GM18870 (cell line): ENCODE results near the gene RNF166.

Experiments used
- ATAC-seq: cut with Tn5 transposase; IDR thresholded peaks from one replicate; pipeline ENCODE4 v1.9.1; 2021; ENCODE audit warnings: moderate library complexity; ENCODE audit not compliant: unreplicated experiment

The RNF166 gene

DNA sequence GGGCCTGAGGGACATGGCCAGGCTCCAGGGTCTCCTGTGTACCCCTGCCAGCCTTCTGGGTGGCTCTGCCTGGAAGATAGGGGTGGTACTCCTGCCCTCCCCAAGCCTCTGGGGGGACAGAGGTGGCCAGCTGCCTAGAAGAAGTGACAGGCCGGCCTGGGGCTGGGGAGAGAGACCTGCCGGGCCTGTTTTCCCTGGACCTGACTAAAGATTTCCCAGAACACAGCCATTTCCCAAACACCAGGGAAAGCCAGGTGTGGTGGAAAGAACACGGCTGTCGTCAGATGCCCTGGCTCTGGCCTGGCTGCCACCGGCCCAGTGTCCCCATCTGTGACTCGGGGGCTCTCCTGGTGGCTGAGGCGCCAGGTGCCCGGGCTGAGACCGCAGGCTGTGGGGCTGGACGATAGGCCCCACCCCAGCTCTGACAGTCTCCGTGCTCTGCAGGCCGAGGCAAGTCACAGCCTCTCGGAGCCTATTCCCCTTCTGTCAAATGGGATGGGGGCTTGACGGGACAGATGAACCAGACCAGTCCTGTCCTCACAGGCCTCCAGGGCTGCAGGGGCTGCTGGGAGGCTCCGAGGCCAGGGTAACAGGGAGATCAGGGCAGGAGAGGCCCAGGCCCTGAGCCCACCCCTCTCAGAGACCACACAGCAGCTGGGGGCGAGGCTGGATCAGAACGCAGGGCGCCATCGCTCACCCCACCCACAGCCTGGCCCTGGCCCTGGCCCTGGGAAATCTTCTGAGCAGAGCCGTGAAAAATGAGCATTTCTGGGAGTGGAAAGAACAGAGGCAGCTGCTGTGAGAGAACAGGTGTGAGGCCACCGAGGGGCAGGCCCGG is 33.1 kb upstream of the RNF166 start:
- no peak for ATAC-seq

DNA sequence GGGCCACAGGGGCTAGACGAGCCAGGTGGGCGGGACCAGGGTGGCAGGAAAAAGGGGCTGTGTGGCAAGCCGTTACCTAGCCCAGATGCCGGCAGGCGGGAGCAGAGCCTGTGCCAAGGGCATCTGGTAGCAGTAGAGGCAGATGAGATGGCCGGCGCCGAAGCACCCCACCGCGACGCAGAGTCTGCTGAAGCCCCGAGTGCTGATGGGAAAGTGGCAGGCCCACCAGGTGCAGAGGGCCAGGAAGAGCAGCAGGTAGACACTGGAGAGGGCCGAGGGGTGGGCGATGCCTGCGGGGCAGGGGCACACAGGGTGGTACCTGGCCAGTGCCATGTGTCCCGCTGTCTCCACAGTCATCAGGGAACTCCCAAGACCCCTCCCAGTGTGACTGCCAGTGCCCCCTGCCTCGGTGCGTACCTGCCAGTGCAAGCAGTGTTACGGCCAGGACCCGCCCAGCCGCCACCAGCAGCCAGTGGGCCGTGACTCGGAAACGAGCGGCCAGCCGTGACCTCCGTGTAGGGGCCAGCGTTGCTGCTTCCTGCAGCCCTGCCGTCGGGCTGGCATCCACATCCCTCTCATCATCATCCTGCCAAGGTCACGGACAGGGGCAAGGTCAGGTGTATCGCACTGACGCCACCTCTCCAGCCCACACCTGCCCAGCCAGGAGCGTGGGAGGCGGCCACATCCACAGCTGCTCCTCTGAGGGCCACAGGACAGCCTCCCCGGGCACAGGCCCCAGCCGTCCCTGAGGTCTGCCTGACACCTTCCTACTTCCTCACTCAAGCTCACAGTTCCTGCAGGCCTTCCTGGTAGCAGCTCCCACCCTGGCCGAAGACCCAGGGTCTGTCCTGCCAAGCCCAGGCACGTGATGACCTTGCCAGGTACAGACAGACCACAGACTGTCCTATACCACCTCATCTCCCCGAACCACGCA is 32.2 kb upstream of the RNF166 start:
- no peak for ATAC-seq

DNA sequence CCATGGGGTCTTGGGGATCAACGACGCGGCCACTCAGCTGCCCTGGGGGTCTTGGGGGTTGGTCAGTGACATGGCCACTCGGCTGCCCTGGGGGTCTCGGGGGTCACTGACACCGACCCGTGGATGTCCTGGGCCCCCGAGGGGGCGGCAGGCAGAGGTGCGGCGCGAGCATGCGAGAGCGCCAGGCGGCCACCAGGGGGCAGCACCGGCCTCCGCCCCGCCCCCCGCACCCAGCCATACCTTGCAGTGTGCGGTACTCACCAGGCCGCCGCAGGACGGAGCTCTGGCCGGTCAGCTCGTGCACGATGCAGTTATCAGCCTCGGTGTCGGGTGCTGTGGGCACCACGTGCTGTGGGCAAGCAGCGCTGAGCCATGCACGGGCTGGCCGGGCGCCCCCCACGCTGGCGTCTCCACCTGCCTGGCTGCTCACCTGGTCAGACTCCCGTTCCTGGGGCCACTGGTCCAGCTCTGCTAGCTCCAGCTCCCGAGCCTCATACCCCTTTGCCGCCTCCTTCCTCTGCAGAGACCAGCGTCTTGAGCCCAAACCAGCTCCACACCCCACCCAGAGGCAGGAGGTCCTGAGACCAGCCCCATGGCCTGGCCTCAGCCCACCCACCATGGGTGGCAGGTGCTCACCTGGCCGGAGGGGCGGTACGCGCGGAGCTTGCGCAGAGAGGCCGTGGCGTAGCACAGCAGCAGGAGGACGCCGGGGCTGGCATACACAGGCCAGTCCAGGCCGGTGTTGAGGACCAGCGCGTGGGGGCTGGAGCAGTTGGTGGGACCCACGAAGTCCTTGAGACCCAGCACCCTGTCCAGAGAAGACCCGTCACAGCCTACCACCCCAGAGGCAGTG is 31.3 kb upstream of the RNF166 start:
- no peak for ATAC-seq

DNA sequence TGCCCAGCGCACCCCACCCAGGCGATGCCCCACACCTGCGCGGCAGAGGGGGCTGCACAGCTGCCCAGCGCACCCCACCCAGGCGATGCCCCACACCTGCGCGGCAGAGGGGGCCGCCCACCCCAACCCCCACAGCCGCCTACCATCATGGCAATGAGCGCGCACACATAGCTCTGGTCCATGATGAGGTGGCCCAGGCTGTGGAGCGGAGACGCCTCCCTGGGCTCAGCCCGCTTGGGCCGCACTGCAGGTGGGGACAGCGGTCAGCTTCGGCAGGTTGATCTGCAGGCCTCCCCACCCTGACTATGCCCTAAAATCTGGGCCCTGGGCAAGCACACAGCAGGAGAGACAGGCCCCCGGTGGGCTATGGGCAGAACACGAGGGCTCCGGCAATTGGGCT is 30.3 kb upstream of the RNF166 start:
- no peak for ATAC-seq

DNA sequence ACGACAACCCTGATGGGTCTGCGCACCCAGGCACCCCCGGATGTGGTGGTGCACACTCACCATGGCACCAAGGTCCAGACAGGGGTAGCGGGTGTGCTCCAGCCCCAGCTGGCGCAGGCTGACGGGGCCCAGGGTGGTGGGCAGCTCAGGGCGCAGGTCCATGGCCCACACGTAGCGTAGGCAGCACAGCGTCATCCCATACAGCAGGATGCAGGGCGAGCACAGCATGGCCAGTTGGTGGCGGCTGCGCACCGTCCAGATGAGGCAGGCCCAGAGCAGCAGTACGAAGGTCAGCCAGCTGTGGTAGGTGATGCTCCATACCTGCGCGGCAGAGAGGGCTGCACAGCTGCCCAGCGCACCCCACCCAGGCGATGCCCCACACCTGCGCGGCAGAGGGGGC is 29.9 kb upstream of the RNF166 start:
- ATAC-seq = no peak

DNA sequence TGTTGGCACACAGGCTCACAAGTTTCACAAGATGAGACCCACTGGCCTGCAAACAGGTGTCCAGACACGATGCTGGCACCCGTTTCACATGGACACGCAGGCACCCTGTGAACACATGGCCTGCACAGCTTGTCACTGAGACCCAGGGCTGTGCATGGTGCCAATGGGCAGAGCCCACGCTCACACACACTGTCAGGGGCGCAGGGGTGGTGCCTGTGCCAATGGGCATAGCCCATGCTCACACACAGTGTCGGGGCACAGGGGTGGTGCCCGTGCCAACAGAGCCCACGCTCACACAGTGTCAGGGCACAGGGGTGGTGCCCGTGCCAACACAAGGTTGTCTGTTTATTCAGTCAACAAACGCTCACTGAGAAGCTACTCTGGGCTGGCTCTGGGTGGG is 29.4 kb upstream of the RNF166 start:
- ATAC-seq = no peak

DNA sequence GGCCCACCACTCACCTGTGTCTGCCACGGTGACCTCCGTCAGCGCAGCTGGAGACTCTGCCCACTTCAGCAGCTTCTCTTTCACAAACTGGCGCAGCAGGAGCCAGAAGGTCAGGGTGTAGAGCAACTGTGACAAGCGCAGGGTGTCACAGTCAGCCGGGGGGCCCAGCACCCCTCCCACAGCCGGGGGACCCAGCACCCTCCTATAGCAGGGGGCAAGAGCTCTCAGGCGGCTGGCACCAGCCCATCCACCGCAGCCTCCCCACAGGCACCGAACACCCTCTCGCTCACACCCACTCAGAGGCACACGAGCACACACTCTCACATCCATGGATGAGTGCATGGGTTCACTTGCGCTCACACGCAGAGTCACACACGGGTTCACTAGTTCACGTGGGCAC is 28.9 kb upstream of the RNF166 start:
- ATAC-seq = no peak

DNA sequence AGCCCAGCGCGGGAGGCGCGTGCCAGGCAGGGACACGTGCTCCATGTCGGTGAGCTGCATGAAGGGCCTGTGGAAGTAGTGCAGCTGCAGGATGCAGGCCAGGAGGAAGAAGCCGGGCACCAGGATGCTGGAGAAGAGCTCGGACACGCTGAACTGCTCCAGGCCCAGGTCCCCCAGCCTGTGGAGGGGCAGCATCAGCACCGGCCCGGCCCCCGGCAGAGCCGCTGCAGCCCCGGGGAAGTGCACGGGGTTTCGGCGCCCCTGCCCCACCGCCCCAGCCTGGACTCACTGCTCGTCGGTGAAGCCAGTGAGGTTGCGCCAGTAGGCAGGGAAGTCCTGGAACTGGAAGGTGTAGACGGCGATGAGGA is 28.1 kb upstream of the RNF166 start:
- ATAC-seq = no peak

DNA sequence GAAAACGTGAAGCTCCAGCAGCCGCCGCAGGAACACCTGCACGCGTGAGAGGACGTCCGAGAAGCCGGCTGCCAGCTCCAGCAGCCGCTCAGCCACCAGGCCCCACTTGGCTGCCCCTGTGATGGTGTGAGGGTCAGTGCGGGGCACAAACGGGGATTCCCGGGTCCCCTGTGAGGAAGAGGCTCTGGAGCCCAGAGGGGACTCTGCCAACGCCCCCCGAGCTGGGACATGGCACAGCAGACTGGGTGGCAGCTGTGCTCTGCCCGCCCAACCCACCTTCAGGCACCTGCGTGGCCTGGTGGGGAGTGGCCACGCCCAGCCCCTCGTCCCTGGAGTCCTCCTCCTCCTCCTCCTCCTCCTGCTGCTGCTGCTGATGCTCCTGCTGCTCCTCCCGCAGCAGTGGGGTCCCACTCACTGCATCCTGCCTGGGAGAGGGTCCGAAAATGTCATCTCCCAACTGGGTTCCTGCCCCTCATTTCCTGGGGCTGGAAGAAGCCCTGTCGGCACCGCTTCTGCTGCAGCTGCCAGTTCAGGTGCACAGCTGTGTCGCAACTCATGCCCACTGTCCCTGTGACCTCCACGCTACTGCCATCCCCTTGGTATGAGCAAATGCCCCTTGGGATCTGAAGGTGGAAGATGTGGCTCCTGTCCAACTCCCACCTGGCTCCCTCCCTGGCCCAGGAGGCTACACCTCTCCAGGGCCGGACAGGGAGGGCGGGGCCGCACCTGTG is 27.6 kb upstream of the RNF166 start:
- ATAC-seq = no peak

DNA sequence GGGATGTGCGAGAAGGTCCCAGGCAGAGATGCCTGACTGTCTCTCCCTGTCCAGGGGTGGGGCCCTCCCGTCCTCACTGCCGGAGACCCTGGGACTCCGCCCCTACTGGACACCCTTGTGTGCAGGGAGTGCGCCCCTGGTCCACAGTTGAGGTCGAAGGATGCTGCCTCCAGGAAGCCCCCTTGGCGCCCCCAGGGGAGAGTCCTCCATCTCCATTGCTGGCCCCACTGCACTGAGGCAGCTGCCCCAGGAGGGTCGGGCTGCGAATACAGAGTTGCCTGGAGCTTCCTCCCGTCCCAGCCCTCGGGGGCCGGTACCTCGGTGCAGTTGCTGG is 26.7 kb upstream of the RNF166 start:
- ATAC-seq = no peak

DNA sequence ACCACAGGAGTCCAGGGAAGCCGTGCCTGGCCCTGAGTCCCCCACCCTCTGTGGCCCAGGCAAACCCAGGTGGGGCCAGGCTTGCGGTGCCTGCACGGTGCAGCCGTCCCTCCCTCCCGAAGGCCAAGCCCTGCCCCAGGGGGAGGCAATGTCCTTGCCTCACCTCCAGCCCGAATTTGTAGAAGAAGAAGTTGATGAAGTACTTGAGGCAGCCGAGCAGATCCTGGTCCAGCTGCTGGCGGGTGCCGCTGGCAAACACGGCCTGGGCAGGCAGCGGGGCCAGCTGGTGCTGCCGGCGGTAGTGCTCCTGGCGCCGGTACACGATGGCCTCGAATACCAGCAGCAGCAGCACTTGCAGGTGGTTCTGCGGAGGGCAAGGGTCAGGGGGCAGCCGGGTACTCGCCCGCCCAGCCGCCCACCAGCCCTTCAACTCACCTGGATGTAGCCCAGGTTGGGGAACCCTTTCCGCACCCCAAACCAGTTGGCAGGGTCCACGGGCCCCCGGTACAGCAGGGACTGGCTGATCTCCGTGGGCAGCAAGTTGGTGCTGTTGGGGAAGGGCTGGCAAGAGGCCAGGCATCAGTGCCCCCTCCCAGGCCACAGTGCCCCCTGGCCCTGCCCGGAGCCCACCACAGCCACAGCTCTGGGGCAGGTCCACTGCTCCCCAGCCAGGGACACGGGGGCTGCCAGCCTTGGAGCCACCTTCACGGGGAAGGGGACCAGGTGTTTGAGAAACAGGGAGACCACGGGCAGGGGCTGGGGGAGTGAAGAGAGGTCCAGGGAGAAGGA is 26.2 kb upstream of the RNF166 start:
- ATAC-seq = no peak

DNA sequence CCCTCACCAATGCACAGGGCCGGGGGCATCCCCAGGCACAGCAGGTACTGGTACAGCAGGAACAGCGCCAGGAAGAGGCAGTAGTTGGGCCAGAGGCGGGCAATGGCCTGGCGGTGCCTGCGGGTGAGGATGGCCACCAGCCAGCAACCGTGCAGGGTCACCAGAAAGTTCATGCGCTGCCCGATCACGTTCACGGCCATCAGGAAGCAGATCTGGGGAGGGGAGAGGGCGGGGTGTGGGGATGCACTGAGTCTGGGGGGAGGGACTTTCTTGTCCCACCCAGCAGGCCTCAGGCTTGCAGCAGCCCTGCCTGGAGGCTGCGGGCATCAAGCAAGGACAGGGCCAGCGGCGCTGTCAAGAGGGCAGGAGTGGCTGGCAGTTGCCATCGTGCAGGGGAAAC is 25.5 kb upstream of the RNF166 start:
- ATAC-seq = no peak

DNA sequence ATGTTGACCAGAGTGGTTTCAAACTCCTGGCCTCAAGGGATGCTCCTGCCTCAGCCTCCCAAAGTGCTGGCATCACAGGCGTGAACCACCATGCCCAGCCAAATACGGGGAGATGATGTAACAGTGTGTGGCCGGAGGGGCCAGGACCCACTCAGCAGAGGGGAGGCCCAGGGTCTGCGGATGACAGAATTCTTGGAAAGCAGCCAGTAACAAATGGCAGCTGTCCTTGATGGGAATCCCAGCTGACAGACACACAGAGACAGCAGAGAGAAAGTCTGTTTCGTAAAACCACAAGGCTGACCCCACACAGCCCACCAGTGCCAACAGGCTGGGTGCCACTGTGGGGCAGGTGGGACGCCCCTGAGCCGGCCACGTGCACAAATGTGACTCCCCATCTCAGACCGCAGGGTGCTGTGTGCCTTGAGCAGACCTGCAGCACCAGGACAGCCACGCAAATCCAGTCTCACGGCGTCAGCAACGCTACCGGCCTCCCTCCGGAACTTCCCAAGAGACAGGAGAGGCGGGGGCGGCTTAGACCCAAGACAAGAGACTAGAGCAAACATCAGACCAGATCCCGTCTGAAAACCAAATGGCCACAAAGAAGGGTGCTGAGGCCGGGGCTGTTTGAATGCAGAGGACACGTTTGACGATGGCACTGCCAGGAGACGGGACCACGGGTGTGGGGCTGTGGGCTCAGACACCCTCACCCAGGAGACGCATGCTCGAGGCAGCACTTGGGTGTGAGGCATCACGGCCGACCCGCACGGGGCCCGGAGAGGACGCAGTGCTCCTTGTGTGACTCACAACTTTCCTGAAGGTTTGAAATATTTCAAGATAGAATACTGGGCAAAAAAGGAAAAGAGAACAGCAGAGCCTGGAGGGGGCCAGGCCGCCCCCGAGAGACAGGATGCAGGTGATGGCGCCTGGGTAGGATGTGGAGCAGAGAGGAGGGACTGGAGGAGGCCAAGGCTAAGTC is 24.7 kb upstream of the RNF166 start:
- ATAC-seq = no peak

DNA sequence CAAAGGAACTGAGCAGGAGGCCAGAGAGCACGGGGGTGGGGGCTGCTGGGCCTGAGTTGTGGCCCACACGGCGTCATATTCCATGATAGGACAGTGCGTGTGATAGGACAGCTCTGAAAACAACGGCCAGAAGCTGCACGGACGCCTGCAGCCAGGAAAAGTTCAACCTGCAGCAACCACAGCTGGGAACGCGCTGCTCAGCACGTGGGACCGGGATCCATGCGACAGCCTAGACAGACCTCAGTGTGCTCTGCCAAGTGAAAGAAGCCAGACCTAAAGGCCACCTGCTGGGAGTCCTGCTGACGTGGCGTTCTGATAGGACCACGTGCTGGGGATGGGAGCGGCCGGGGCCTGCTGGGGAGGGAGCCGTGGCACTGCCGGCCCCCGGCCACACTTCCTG is 21.7 kb upstream of the RNF166 start:
- ATAC-seq = no peak

DNA sequence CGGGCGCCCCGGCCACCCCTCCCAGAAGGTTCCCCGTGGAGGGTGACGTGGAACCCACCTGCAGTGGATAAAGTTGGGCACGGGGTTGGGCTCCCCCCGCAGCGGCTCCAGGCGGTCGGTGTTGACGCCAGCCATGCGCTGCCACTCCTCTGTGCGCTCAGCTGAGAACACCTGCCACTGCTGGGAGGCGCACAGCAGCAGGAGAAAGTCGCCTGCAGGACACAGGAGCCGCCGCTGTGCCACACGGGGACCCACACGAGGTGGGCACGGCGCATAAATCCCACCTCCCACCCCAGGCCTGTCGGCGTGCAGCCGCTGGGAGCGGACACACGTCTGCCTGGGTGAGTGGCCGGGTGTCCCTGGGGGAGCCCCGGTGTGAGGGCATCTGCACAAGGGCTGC is 20.8 kb upstream of the RNF166 start:
- no peak for ATAC-seq

DNA sequence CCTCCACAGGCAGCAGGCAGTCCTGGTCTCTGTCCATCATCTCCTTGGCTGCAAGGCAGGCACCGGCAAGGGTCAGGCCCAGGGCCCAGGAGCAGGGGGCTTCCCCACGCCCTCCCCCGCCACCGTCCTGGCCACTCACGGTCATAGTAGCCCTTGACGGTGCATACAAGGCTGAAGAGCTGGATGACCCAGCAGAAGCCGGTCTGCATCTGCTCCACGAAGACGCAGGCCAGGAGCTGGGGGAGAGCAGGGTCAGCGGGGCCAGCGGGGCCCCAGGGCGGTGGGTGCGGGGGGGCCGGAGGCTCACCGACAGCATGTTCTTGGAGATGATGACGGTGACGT is 20.2 kb upstream of the RNF166 start:
- no peak for ATAC-seq

DNA sequence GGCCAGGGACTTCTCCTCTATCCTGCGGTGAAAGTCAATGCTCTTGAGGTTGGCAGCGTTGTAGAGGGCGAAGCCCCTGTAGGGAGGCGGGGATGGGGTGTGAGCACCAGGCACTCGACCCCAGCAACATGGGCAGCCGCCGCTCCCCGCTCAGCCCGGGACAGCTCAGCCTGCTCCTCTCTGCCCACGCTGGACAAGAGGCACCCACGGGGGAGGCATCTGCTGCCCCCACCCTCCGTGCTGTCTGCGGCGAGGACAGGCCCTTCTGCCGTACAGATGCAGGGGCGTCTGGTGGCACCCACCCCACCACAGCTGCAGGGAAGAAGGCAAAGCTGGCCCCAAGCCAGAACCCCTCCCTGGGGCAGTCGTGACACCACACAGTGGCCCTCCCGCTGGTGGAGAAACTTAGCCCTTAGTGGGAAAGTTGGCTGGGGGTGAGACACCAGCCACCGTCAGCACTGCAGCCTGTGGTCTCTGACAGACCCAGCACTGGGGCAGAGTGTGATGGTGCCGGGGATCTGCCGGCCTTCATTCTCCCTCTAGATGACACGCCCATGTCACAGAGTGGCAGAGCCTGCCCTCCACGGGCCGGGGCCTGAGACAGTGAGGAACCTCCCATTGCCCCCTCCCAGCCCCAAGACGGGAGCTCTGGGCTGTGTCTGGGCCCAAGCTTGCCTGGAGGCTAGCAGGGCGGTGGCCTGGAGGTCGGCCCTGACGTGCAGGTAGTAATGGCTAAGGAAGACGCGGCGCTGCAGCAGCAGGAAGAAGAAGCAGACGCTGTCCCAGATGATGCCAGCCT is 19.6 kb upstream of the RNF166 start:
- ATAC-seq = no peak
